Transverse colon (tissue), 4 donors: Measurements from ENCODE around the gene GLA.

Source experiments
- CTCF ChIP-seq, 5 experiments: fragments of 200-600 bp in 3 of 5; fragments of 450-650 bp in 2 of 5; sonication (generic) in 3 of 5; IDR thresholded peaks; 1 replicate in 2 of 5; 2 replicates in 3 of 5; pipeline ENCODE4 v1.5.1; 2016 to 2017; ENCODE audit warnings: antibody characterized with exemption in 5 of 5, inconsistent platforms in 3 of 5, mild to moderate bottlenecking in 2 of 5, moderate library complexity in 1 of 5
- POLR2AphosphoS5 ChIP-seq, 3 donors: sonication (generic); formaldehyde crosslinking; IDR thresholded peaks; one replicate each; pipeline ENCODE4 v1.6.1; 2016; ENCODE audit warnings: antibody characterized with exemption in 3 of 3

GRCh38 chrX:101383679-101384205 is 24.0 kb downstream of the GLA start:
- TF ChIP-seq POLR2AphosphoS5 (IDR thresholded peaks at IDR 0.05), result no peak
- no peak for TF ChIP-seq CTCF (IDR thresholded peaks at IDR 0.05)
